A549 (cell line): Measurements from ENCODE around the gene ASCC2. TPM values are rescaled to one million over a fixed set of nuclear protein-coding genes. Genes with fewer than 3 reads are reported as not detected.

Source experiments
- ATAC-seq, 2 experiments: fragments of 200-7000 bp in 1 of 2; fragments of >200 bp in 1 of 2; cut with Nextera tagmentation in 1 of 2; cut with Tn5 transposase in 1 of 2; 3 replicates each; pipeline versions ENCODE4 v1.8.0 to v1.9.1; 2018 to 2020; ENCODE audit warnings: mild to moderate bottlenecking in 1 of 2, moderate library complexity in 1 of 2
- CTCF ChIA-PET: fragments of 300-600 bp; sonication (Branson Sonifier 250); formaldehyde crosslinking; extraction: SDS; loops from one replicate; lab custom pipeline; 2021; ENCODE audit warnings: antibody characterized with exemption, inconsistent platforms; lab: Yijun Ruan, JAX
- POLR2A ChIA-PET: fragments of 350-600 bp; formaldehyde crosslinking; extraction: SDS; loops from one replicate; lab custom pipeline; 2021; ENCODE audit warnings: antibody characterized with exemption, inconsistent platforms; lab: Yijun Ruan, JAX
- DNase-seq, 2 experiments: peaks; one replicate each; pipeline versions ENCODE4 v3.0.0 to v3.0.0-alpha.2; 2011 to 2016; ENCODE audit warnings: low read depth in 1 of 2, low spot score in 1 of 2
- FAIRE-seq: peaks from 2 replicates; lab custom pipeline; 2011; peaks lifted over from hg19 to GRCh38; lab: Jason Lieb, UNC
- H3K27ac ChIP-seq, 2 experiments: fragments of >200 bp; sonication (Bioruptor Twin); formaldehyde crosslinking; 3 replicates each; pipeline ENCODE4 v1.5.1; 2016 to 2017
- H3K4me1 ChIP-seq: fragments of >200 bp; sonication (Bioruptor Twin); formaldehyde crosslinking; 3 replicates; pipeline ENCODE4 v1.6.1; 2016
- H3K4me2 ChIP-seq: fragments of >200 bp; sonication (Bioruptor Twin); formaldehyde crosslinking; 3 replicates; pipeline ENCODE4 v1.6.1; 2016
- H3K4me3 ChIP-seq: fragments of >200 bp; sonication (Bioruptor Twin); formaldehyde crosslinking; 3 replicates; pipeline ENCODE4 v1.5.1; 2016
- H3K9me3 ChIP-seq: fragments of >200 bp; sonication (Bioruptor Twin); formaldehyde crosslinking; 3 replicates; pipeline ENCODE4 v1.6.1; 2016
- CHD2 ChIP-seq: fragments of 150-350 bp; IDR thresholded peaks from 2 replicates; pipeline ENCODE4 v1.6.1; 2014; ENCODE audit warnings: low read length; ENCODE audit not compliant: partially characterized antibody
- CTCF ChIP-seq: fragments of >200 bp; sonication (Bioruptor Twin); formaldehyde crosslinking; IDR thresholded peaks from 3 replicates; pipeline ENCODE4 v1.5.1; 2016
- ELK1 ChIP-seq: fragments of 150-350 bp; IDR thresholded peaks from 2 replicates; pipeline ENCODE4 v1.6.1; 2014; ENCODE audit warnings: low read depth, mild to moderate bottlenecking, low read length
- FOSB ChIP-seq: fragments of 250-450 bp; sonication (Bioruptor Pico); IDR thresholded peaks from 2 replicates; pipeline ENCODE4 v1.5.0; 2020; ENCODE audit warnings: mild to moderate bottlenecking, moderate library complexity
- HDAC2 ChIP-seq: fragments of 200-600 bp; sonication (generic); IDR thresholded peaks from 2 replicates; pipeline ENCODE4 v1.6.1; 2016
- HMGXB4 ChIP-seq: fragments of 250-450 bp; sonication (Bioruptor Pico); IDR thresholded peaks from 2 replicates; pipeline ENCODE4 v1.5.0; 2021; ENCODE audit warnings: mild to moderate bottlenecking, moderate library complexity, borderline replicate concordance
- HOXB13 ChIP-seq: fragments of 250-450 bp; sonication (Bioruptor Pico); IDR thresholded peaks from 2 replicates; pipeline ENCODE4 v1.5.0; 2020; ENCODE audit warnings: low read depth, mild to moderate bottlenecking, moderate library complexity
- JUN ChIP-seq, 2 experiments: fragments of >200 bp; sonication (Bioruptor Twin); formaldehyde crosslinking; IDR thresholded peaks; 2 replicates in 1 of 2; 3 replicates in 1 of 2; pipeline ENCODE4 v1.6.1; 2016 to 2017
- JUNB ChIP-seq: fragments of >200 bp; sonication (Bioruptor Twin); formaldehyde crosslinking; IDR thresholded peaks from 2 replicates; pipeline ENCODE4 v1.6.1; 2016
- KDM5A ChIP-seq: fragments of 200-600 bp; sonication (generic); IDR thresholded peaks from 2 replicates; pipeline ENCODE4 v1.6.1; 2016; ENCODE audit warnings: antibody characterized with exemption, mild to moderate bottlenecking
- MYC ChIP-seq: IDR thresholded peaks from 2 replicates; pipeline ENCODE4 v1.6.1; 2012; ENCODE audit warnings: mild to moderate bottlenecking, inconsistent platforms, low read length, improper control_type of control experiment, borderline replicate concordance
- NFE2L2 ChIP-seq: fragments of 150-350 bp; conservative IDR thresholded peaks from 2 replicates; pipeline ENCODE4 v1.6.1; 2014; ENCODE audit warnings: low read length
- PHF8 ChIP-seq: fragments of 200-600 bp; sonication (generic); IDR thresholded peaks from 2 replicates; pipeline ENCODE4 v1.6.1; 2016; ENCODE audit warnings: low read depth, mild to moderate bottlenecking, antibody characterized with exemption, moderate library complexity, borderline replicate concordance
- POLR2A ChIP-seq: IDR thresholded peaks from 2 replicates; pipeline ENCODE4 v1.6.1; 2012; ENCODE audit warnings: mild to moderate bottlenecking, low read length
- RAD21 ChIP-seq, 2 experiments: fragments of >200 bp in 1 of 2; sonication (Bioruptor Twin) in 1 of 2; formaldehyde crosslinking in 1 of 2; IDR thresholded peaks in 1 of 2; conservative IDR thresholded peaks in 1 of 2; 2 replicates in 1 of 2; 3 replicates in 1 of 2; pipeline ENCODE4 v1.6.1; 2012 to 2018; ENCODE audit warnings: inconsistent platforms in 1 of 2
- REST ChIP-seq: fragments of 200-600 bp; sonication (generic); IDR thresholded peaks from 2 replicates; pipeline ENCODE4 v1.6.1; 2016; ENCODE audit warnings: antibody characterized with exemption, mild to moderate bottlenecking, moderate library complexity
- RFX5 ChIP-seq: fragments of 450-650 bp; IDR thresholded peaks from 2 replicates; pipeline ENCODE4 v1.7.1; 2014; ENCODE audit warnings: antibody characterized with exemption, mild to moderate bottlenecking, moderate library complexity
- USF2 ChIP-seq: fragments of 450-650 bp; IDR thresholded peaks from 2 replicates; pipeline ENCODE4 v1.6.1; 2014; ENCODE audit warnings: antibody characterized with exemption
- WGBS: methylation state at CpG from one replicate; pipeline ENCODE4 v1.1.6; 2017; ENCODE audit errors: missing lambda C conversion rate; 5-methylcytosine and 5-hydroxymethylcytosine counted together
- polyA plus RNA-seq, 4 experiments: library from polyadenylated mRNA; depleted of rRNA in 3 of 4; stranded (reverse); fragments of >200 nt; fragmentation: RNase III in 1 of 4; extraction: RNeasy Plus Mini Kit Qiagen cat#74134 plus additional on column Dnase treatment in 1 of 4; gene quantifications; 2 replicates in 3 of 4; 3 replicates in 1 of 4; pipeline ENCODE4 v1.2.3, GENCODE V29; 2011 to 2017

Gene ASCC2
- polyA plus RNA-seq, 2 of the 4 experiments (the other 2 are of a cell fraction) = 27.2 to 31.6 TPM

- DNase-seq = peak; percentile 84 to 90
- CTCF ChIA-PET = interaction anchor here (1.0 to 1.2 kb wide), 2 partner anchors 131 to 237 kb away, joined by 3 read pairs; no protein-coding TSS in a partner anchor
- peak; percentile 86 to 88 for ATAC-seq
- H3K4me3 ChIP-seq = peak within 1 kb of the TSS; percentile 96
- H3K4me2 ChIP-seq = peak within 1 kb of the TSS; percentile 98
- no peaks in the 10 kb centered on the region for H3K9me3 ChIP-seq
- POLR2A ChIA-PET = interaction anchor here (0.7 to 2.5 kb wide), 4 partner anchors 12 to 71 kb away, joined by 3 to 6 read pairs (median 5); partner anchors contain the start of gene ASCC2
- FAIRE-seq = no peak
- peaks cover 19% of the 10 kb centered on the region; the same call in 2 of the 3 replicates for H3K4me1 ChIP-seq
- 21% methylated on average over 43 of the region's 46 CpGs for WGBS
- TF ChIP-seq JUN (IDR thresholded peaks at IDR 0.05) (peak; percentile 41 to 47; a peak in 2 of 5 replicates), JUNB (no peak), KDM5A (peak; percentile 73), HMGXB4 (no peak), RAD21 (conservative IDR thresholded peaks at IDR 0.05 in 1 of 2, IDR thresholded peaks at IDR 0.05 in 1 of 2) (no peak), HDAC2 (no peak), REST (no peak), PHF8 (peak; percentile 65; the same call in 1 of the 2 replicates), POLR2A (peak; percentile 89), USF2 (no peak), NFE2L2 (no peak)
- TF ChIP-seq, all 56 proteins: peak for 4
- H3K27ac ChIP-seq = peak within 1 kb of the TSS; percentile 95 to 98
Measured at GRCh38 chr22:29767171-29768051, 70.7 kb downstream of the ASCC2 start, which contains the start of gene UQCR10. Gene UQCR10 (plus strand): TSS chr22:29767369. CDS start chr22:29767399, 30 bp downstream.

GRCh38 chr22:29766632-29767170 lies 71.4 kb downstream of the ASCC2 start, which contains the start of gene ZMAT5:
Gene ZMAT5 (minus strand): TSS chr22:29767007. CDS start chr22:29748544, 18,463 bp downstream.
- WGBS = under 1% methylated on average over 18 of the region's 32 CpGs
- ChIA-PET POLR2A (interaction anchor here (0.7 to 2.5 kb wide), 6 partner anchors 9 to 117 kb away, joined by 3 to 6 read pairs (median 4); partner anchors contain the start of gene ASCC2), CTCF (interaction anchor here (1.0 to 1.2 kb wide), 2 partner anchors 131 to 238 kb away, joined by 3 read pairs; no protein-coding TSS in a partner anchor)
- FAIRE-seq = peak; percentile 23
- Histone ChIP-seq H3K27ac (peak within 1 kb of the TSS; percentile 95 to 98), H3K9me3 (no peaks in the 10 kb centered on the region), H3K4me1 (peaks cover 22% of the 10 kb centered on the region; the same call in 2 of the 3 replicates), H3K4me2 (peak within 1 kb of the TSS; percentile 98), H3K4me3 (peak within 1 kb of the TSS; percentile 96)
- TF ChIP-seq RFX5 (no peak), HOXB13 (CRISPR knock-in tag) (no peak), MYC (no peak), JUN (IDR thresholded peaks at IDR 0.05) (peak in 1 of 2 experiments; percentile 26; a peak in 1 of 5 replicates), POLR2A (peak; percentile 79), FOSB (CRISPR knock-in tag) (no peak), ELK1 (no peak), CTCF (no peak), CHD2 (no peak)
- peak; percentile 94 to 97 for DNase-seq
- ATAC-seq = peak; percentile 99 to 100
